Activated T-helper 1 cell treated with anti-CD3 and anti-CD28 coated beads, Interleukin-2, amount 50 U/mL, for 16 hours (primary cell): ENCODE measurements around the gene TMEM208.

ENCODE experiments used
- DNase-seq, 2 donors: peaks; one replicate each; pipeline ENCODE4 v3.0.0-alpha.2; 2020; ENCODE audit warnings: low read depth in 1 of 2, low spot score in 1 of 2

The TMEM208 gene

DNA sequence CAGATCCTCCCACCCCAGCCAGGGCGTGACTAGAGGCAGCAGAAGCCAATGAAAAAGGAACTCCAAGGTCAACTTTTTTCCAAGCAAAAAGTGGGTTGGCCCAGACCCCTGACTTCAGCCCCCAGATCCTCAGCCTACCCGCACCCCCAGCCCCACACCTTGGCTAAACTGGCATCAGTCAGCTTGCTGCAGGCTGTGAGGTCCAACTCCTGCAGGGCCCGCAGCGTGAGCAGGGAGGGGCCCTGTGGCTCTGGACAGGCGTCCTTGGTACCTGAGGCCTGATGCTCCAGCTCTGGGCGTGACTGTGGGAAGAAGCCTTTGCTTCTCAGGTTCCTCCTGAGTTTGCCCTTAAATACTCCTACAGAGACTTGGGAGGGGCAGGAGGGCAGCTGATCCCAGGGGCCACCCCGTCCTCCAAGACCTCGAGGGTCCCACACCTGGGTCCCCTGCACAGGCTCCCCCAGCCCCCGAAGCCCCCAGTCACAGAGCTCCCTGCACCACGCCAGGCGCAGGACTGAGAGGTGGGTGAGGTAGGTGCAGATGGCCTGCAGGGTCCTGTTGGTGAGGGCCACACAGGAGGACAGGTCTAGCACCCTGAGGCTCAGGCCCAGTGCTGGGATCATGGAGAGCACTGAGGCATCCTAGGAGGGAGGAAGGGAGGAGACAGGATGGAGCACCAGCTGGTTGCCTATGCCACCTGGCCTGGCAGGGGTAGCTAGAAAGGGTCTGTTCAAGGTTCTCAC, 18.6 kb upstream of the TMEM208 start:
- no peak for DNase-seq

DNA sequence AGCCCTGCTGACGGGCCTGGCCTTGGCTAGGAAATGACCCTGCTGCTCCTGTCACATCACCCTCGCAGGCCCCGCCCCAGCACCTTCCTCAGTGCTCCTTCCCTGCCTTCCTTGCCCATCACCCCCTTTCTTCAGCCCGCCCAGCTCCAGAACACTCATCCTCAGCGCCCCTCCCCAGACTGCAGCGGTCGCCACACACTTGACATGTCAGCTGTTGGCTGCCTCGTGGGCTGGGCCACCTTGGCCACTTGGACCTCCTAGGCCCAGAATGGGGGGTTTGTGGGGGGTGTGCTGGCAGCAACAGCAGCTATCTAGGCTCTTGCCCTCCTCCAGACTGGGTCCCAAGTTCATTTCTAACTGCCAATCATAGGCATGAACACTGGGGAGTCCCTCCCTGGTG, 17.4 kb upstream of the TMEM208 start:
- no peak for DNase-seq

DNA sequence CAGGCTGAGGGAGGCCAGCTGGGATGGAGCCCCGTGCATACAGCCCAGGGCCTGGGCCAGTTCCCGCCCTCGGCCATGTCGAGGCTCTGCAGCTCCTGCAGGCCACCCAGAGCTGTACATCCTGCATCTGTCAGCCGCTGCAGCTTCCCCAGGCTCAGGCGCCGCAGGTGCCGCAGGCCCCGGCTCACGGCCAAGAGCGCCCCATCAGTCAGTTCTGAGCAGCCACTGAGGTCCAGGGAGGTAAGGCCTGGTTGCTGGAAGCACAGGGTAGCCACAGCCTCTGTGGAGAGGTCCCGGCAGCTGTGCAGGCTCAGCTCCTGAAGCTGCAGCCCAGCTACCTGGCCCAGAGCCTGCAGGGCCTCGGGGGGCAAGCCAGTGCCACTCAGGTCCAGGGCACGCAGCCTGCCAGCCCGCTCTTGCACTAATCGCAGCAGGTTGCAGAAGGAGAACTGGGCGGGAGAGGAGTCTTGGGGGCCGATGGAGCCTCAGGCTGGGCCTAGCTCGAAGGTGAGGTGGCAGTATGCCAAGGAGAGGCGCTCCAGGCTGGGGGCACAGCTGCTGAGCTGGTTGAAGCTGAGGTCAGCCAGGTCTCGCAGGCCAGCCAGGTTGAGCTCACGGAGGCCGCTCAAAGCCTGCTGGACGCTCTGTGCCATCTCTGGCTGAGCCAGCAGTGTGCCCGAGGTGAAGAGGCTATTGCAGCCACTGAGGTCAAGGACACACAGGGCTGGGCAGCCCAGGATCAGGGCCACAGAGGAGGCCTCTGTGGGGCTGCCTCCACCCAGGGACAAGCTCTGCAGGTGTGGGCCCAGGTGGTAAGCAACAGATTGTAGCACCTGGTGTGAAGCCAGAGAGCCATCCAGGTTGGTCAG, 16.6 kb upstream of the TMEM208 start:
- no peak for DNase-seq

DNA sequence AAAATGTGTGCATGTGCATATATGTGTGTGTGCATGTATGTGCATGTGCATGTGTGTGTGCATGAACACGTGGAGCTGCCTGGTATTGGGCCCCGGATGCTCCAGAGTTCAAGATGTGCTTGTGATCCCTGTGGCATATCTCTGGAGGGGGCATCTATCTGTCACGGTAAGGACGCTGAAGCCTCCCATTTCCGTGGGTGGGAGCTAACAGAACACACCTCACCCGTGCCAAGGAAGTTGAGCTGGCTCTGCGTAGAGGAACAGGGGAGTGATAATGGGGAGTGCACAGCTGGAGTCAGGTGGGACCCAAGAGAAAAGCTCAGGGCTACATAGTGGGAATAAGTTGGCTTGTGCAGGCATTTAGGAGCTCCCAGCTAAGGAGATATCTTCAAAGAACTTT, 15.3 kb upstream of the TMEM208 start:
- DNase-seq, result no peak

DNA sequence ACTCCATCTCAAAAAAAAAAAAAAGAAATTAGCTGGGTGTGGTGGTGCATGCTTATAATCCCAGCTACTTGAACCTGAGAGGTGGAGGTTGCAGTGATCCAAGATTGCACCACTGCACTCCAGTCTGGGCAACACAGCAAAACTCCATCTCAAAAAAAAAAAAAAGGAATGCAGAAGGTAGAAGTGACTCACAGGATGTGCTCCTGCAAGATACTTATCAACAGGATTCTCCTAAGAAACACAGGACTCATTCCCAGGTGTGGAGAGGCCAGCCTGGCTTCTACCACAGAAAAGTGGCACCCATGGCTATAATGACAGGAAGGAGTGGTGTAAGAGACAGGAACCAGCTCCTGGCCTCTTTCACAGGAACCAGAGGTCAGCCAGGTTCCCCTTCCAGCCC, 14.2 kb upstream of the TMEM208 start:
- DNase-seq, result no peak

DNA sequence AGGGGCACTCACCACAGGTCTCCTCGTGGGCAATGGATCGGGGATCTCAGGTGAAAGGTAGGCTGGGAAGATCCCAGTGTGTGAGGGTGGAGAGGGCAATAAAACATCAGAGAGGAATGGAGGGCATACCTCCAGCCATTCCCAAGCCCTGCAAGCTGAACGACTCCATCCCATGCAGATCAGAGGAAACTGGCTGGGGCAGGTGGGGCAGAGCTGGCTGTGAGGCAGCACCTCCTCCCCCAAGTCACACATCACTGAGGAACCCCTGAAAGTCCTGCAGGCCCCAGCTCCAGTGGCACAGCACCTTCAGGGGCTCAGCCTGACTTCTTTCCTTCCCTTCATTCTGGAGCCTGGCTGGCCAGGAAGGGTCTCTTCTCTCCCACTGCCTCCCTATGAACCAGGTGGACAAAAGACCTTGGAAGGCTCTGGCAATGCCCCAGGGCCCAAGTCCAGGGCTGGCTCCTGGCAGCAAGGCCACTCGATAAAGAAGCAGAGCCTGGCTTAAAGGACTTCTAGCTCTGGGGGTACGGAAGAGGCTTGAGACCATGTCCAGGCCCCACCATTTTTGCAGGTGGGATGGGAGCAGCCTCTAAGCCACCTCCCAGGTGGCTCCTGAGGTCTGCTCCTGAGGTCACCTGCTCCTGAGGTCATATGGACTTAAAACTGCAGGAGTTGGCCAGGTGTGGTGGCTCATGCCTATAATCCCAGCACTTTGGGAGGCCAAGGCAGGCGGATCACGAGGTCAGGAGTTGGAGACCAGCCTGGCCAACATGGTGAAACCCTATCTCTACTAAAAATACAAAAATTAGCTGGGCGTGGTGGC, 13.5 kb upstream of the TMEM208 start:
- no peak for DNase-seq

DNA sequence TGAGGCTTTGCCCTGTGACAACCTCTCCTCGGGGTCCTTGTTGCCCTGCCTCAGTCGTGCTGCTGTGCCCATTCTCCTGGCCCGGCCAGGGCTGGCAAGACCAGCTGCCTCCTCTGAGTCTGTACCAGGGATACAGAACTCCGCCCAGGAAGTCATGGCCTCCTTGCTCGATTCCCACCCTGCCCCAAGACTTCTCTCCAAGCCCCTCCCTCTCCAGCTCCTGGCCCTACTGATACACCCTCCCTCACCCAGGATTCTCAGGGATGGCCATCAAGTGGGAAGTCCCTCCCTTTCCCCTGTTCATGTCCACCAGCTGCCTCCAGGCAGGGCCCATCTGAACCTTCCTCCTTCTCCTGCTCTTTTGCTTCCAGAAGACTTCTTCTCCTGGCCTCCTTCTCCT, 11.2 kb upstream of the TMEM208 start:
- DNase-seq, result no peak

DNA sequence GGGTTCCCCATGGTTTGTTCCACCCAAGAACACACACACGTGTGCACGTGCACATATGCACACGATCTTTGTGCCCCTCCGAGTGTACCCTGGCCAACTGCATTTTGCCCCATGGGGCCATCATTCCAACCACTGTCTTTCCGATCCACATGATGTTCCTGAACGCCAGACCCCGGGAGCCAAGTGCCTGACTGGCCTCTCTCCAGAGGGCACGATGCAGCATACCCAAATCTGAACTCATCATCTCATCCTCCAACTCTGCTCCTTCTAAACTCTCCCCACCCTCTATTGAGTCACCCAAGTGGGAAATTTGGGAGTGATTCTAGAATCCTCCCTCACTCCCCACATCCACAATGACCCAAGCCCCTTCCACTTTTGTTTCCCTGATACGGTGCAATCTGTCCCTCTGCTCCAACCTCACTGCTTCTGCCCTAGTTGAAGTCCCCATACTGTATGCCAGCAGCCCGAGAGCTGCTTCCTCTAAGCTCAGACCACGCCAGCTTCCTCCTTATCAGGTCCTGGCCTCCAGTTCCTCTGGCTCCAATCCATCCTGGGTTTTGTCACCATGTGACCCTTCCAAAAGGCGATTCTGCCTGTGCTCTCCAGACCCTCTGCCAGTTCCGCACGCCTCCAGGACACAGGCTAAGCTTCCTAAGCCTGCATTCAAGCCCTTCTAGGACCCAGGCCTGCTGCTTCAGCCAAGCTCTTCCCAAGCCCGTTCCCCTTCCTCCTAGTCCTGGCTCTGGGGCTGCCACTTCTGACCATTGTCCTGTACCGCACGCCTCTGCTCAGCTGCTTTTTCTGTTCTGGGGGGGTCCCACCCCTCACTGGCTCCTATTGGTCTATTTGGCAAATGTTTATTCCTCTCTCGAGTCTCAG, 10.1 kb upstream of the TMEM208 start:
- no peak for DNase-seq

DNA sequence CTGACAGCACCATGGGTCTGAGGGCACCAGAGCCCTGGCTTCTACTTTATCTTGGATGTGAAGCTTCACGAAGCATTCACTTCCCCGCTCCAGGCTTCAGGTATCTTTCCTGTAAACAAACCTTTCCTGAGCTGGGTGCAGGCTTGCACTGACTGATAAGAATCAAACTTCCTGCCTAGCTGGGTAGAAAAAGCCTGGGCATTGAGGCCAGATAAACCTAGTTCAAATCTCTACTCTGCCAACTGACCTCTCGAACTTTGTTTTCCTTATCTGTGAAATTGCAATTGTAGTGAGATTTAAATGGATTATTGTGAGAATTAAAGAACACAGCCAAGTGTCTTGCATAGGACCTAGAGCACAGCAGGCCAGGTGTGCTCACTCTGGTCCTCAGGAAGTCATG, 2.9 kb upstream of the TMEM208 start:
- no peak for DNase-seq

DNA sequence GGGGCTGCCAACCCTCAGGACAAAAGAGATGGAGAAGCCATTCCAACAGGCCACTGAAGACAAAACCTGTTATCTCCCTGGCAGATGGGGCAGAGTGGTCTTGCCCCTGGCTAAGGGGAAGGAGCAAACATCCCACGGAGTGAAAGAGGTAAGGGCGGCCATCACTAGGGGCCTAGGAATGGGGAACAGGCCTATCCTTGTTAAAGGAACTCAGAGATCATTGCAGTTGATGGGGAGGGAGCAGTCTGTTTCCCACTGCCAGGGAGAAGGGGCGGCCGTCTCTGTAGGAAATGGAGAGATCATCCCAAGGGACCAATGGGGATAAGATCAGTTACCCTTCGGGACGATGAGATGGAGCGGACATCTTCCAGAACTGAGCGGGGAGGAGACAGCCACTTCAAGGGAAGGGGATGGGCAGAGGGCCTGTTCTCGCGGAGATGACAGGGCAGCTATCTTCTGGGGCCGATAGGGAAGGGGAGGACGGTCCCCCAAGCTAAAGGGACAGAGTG, 581 bp upstream of the TMEM208 start:
- DNase-seq, result no peak

DNA sequence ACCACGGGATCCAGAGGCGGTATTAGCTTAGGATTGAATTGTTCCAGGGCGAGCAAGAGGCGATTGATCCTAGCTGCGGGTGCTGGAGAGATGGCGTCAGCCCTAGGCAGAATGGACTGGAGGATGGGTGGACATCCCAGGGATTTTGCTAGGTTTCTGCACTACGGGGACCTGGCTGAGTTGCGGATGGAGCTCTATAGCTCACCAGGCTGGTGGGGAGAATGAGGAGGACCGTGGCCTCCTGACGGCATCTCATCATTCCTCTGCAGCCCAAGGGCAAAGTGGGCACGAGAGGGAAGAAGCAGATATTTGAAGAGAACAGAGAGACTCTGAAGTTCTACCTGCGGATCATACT, 614 bp downstream of the TMEM208 start:
- no peak for DNase-seq

DNA sequence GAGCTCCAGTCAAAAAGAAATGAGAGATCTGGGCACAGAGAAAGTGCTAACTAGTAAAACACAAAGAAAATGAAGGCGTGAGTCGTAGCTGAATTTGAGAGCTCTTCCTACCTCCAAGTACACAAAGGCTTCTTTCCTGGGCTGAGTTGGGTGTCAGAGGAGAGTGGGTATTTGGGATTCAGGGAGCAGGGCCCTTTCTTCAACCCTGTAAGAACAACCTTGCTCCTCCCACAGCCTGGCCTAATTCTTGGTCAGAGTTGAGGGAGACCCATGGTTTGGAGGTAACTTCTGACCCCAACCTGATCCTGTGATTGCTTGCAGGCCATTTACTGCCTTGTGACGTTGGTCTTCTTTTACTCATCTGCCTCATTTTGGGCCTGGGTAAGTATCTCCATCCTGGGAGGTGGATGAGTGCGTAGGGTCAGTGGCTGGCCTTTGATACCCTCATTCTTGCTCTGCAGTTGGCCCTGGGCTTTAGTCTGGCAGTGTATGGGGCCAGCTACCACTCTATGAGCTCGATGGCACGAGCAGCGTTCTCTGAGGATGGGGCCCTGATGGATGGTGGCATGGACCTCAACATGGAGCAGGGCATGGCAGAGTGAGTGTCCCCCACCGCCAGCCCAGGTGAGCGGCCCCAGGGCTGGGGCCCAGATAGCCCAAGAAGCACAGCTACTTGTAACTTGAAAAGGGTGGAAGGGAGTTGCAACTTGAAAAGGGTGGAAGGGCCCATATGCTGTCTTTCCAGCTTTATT, 1.3 kb downstream of the TMEM208 start:
- DNase-seq, result no peak

DNA sequence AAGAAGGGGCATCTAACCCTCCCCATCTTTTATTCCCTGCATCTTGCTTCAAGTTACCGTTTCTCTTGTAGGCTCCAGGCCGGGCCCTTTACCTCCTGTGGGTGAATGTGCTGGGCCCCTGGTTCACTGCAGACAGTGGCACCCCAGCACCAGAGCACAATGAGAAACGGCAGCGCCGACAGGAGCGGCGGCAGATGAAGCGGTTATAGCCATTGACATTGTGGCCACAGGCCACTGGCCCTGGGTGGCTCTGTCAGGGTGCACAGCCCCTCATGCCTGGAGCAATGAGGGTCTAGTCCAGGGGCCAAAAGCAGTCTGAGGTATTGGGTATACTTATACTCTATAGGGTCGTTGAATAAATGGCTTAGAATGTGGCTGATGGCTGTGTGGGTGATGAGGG, 2.0 kb downstream of the TMEM208 start:
- DNase-seq, result no peak

DNA sequence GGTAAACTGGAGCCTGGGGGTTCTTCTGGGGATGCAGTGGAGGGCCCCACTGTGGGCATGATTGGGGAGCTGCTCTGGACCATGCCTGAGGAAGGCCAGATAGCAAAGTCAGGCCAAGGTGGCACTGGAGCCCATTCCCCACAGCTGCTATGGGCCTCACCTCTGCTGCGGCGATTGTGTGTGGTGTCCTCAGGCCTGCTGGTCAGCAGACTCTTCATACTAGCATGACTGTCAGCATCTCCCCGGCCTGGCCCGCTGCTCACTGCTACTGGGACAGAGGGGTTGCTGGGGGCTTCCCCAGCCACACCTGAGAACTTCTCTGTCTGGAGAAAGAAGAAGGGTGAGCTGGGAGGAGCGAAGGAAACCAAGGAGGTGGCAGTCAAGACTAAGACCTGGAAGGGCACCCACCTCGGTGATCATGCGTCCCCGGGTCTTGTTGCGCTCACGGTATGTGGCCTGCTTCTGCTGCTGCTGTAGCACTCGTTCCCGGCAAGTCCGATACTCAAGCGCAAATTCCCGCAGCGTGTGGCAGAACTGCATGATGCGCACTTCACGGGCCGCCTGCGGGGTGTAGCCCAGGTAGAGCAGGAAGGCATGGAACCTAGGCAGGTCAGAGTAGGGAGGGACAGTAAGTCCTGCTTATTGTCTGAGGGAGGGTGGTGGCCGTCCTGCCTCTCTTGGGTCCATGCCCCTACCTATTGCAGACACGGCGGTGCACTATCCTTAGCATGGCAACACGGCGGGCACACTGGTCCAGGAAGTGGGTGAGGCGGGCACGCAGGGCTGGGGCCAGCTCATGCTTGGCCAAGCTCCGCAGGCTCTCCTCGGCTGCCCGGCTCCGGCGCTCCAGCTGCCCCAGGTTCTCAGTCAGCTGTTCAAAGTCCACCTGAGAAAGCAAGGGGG, 3.2 kb downstream of the TMEM208 start:
- DNase-seq, result no peak

DNA sequence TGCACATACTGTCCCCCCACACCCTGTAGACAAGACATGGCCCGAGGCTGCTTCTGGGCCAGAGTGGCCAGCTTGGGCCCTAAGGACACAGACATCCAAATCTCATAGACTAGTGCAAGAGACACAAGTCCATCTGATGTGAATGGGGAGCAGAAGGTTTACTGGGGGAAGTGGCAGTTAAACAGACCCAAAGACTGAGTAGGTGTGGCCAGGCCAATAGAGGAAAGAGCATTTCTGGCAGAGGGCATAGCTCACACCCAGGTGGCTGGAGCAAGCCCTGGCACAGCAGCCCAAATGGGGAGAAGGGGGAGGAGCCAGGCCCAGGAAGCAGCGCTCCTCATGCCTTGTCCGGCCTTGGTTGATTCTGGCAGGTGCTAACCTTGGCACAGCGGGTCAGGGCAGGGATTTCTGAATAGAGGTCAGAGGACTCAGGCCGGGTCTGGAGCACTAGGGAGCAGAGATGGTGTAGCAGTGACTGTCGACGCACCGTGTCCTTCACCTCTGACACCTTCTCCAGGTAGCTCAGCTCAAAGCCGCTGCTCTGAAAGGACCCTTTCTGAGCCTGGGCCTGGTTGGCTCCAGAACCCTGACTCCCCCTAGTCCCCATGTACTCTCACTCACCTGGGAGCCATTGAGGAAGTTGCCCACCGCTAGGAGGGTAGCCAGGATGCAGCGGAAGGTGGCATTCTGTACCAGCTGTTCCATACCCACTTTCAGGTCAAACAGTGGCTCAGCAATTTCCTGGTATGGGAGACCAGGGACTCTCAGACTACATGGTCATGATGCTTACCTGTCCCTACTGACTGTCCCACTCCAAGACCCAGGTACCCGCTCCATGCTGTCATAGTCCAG, 4.1 kb downstream of the TMEM208 start:
- DNase-seq, result no peak

DNA sequence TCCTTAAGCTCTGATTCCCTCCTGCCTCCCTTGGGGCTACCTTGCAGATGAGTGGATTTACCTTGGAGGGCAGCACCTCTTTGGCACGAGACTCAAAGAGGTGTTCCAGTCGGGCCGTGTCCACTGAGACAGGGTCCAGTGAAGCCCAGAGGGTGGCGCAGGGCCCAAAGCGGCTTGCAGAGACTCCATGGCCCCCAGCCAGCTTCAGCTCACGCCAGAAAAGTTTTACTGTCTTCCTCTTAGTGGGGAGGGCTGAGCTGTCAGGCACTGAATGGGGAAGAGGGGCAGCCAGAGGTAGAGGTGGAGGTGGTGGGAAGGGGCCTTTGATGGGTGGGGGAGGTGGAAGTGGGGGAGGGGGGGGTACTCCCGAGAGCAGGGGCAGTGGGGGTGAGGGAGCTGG, 6.7 kb downstream of the TMEM208 start:
- no peak for DNase-seq

DNA sequence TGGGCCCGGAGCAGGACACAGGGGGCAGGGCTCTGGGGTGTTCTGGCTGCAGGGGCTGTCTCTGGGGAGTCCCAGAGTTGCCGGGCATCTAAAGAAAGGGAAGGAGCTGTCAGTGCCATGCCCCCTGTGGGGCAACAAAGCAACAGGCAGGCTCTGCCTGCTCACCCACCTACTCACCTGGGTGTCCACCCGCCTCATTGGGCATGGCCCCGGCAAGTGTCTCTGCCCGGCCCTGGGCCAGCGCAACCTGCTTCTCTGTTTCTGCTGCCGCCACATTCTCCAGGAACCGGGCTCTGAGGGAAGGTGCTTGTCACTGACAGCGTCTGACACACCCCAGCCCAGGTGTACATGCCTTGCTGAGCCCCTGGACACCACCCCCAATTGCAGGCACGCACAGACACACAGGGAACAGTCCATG, 7.3 kb downstream of the TMEM208 start:
- no peak for DNase-seq
